ENCODE data around the gene NRXN3.
A peak's percentile ranks its signal among the peaks of the same experiment; 100 is the strongest.
"Not testable (repeated sequence)": the region's sequence is repeated elsewhere in the genome, so short reads cannot be mapped to it uniquely, and the experiment has no call there.

Gene NRXN3

GRCh38 chr14:78567343-78567742, 397.2 kb downstream of the NRXN3 start:
- no peak for DNase-seq (ENCODE audit: extremely low read depth in 1 of 2, low read depth in 1 of 2)

GRCh38 chr14:78573736-78574135, 403.6 kb downstream of the NRXN3 start:
- DNase-seq (ENCODE audit: extremely low read depth in 1 of 2, low read depth in 1 of 2): not testable (repeated sequence)

GRCh38 chr14:78576437-78577166, 406.4 kb downstream of the NRXN3 start:
- no peak for DNase-seq (ENCODE audit: extremely low read depth in 1 of 2, low read depth in 1 of 2)

GRCh38 chr14:78581229-78581628, 411.1 kb downstream of the NRXN3 start:
- DNase-seq (ENCODE audit: extremely low read depth in 1 of 2, low read depth in 1 of 2): no peak

- no peak for DNase-seq (ENCODE audit: extremely low read depth in 1 of 2, low read depth in 1 of 2)
Observed at GRCh38 chr14:78586681-78587080, 416.5 kb downstream of the NRXN3 start.

- no peak for DNase-seq (ENCODE audit: extremely low read depth in 1 of 2, low read depth in 1 of 2)
Observed at GRCh38 chr14:78588906-78589305, 418.7 kb downstream of the NRXN3 start.

GRCh38 chr14:78592616-78593219, 422.5 kb downstream of the NRXN3 start:
- DNase-seq (ENCODE audit: extremely low read depth in 1 of 2, low read depth in 1 of 2): no peak

GRCh38 chr14:78593949-78594348, 423.8 kb downstream of the NRXN3 start:
- no peak for DNase-seq (ENCODE audit: extremely low read depth in 1 of 2, low read depth in 1 of 2)

GRCh38 chr14:78595797-78596196, 425.6 kb downstream of the NRXN3 start:
- DNase-seq (ENCODE audit: extremely low read depth in 1 of 2, low read depth in 1 of 2): no peak

GRCh38 chr14:78598046-78598920, 428.1 kb downstream of the NRXN3 start:
- peak in 1 of 2 donors; percentile 3 for DNase-seq (ENCODE audit: extremely low read depth in 1 of 2, low read depth in 1 of 2)

GRCh38 chr14:78605025-78605762, 435.0 kb downstream of the NRXN3 start:
- no peak for DNase-seq (ENCODE audit: extremely low read depth in 1 of 2, low read depth in 1 of 2)

GRCh38 chr14:78605897-78606500, 435.8 kb downstream of the NRXN3 start:
- no peak for DNase-seq (ENCODE audit: extremely low read depth in 1 of 2, low read depth in 1 of 2)

GRCh38 chr14:78608998-78609787, 439.0 kb downstream of the NRXN3 start:
- no peak for DNase-seq (ENCODE audit: extremely low read depth in 1 of 2, low read depth in 1 of 2)

GRCh38 chr14:78610994-78611393, 440.8 kb downstream of the NRXN3 start:
- DNase-seq (ENCODE audit: extremely low read depth in 1 of 2, low read depth in 1 of 2): no peak

- no peak for DNase-seq (ENCODE audit: extremely low read depth in 1 of 2, low read depth in 1 of 2)
Observed at GRCh38 chr14:78611796-78612571, 441.8 kb downstream of the NRXN3 start.

- no peak for DNase-seq (ENCODE audit: extremely low read depth in 1 of 2, low read depth in 1 of 2)
Observed at GRCh38 chr14:78612666-78613065, 442.5 kb downstream of the NRXN3 start.

- no peak for DNase-seq (ENCODE audit: extremely low read depth in 1 of 2, low read depth in 1 of 2)
Observed at GRCh38 chr14:78614593-78614992, 444.4 kb downstream of the NRXN3 start.

- no peak for DNase-seq (ENCODE audit: extremely low read depth in 1 of 2, low read depth in 1 of 2)
Observed at GRCh38 chr14:78617735-78618134, 447.6 kb downstream of the NRXN3 start.

- DNase-seq (ENCODE audit: extremely low read depth in 1 of 2, low read depth in 1 of 2): no peak
Observed at GRCh38 chr14:78618368-78618767, 448.2 kb downstream of the NRXN3 start.
